HL-60 (cell line): ENCODE results near the gene KCNQ1OT1.

Experiments used
- CTCF ChIP-seq: IDR thresholded peaks from one replicate; pipeline ENCODE4 v1.5.1; 2011; ENCODE audit warnings: low read length, control low read depth, inconsistent platforms; ENCODE audit not compliant: insufficient read depth
- GABPA ChIP-seq: IDR thresholded peaks from 2 replicates; pipeline ENCODE4 v1.6.1; 2012; ENCODE audit warnings: low read depth
- POLR2AphosphoS5 ChIP-seq: IDR thresholded peaks from 2 replicates; pipeline ENCODE4 v1.6.1; 2012; ENCODE audit warnings: low read depth
- REST ChIP-seq: IDR thresholded peaks from 2 replicates; pipeline ENCODE4 v1.6.1; 2012; ENCODE audit warnings: low read depth; ENCODE audit not compliant: insufficient replicate concordance
- SPI1 ChIP-seq: IDR thresholded peaks from 2 replicates; pipeline ENCODE4 v1.6.1; 2012; ENCODE audit warnings: low read depth, mild to moderate bottlenecking, borderline replicate concordance

GRCh38 chr11:2694495-2694894, 5.3 kb downstream of the KCNQ1OT1 start:
- TF ChIP-seq CTCF (no peak), REST (no peak), POLR2AphosphoS5 (no peak), GABPA (no peak), SPI1 (no peak)
